HG02852 (cell line): ENCODE measurements around the gene ZNF598.
A peak's percentile ranks its signal among the peaks of the same experiment; 100 is the strongest.
"Not testable (repeated sequence)": the region's sequence is repeated elsewhere in the genome, so short reads cannot be mapped to it uniquely, and the experiment has no call there.

Source experiments
- ATAC-seq: cut with Tn5 transposase; IDR thresholded peaks from one replicate; pipeline ENCODE4 v1.9.1; 2021; ENCODE audit warnings: mild to moderate bottlenecking, moderate library complexity; ENCODE audit not compliant: unreplicated experiment

Gene ZNF598

DNA sequence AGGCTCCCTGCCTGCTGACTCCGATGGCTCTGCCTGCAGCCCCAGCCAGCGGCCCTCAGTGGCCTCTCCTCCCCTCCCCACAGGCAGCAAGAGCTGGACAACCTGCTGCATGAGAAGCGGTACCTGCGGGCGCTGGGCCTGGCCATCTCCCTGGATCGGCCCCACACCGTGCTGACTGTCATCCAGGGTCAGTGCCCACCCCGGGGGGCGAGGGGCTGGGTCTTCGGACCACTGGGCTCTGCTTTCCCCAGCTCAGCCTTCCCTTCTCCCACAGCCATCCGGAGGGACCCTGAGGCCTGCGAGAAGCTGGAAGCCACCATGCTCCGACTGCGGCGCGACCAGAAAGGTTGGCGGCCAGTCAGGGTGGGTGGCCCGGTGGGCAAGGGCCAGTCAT, 31.7 kb downstream of the ZNF598 start:
- no peak for ATAC-seq

DNA sequence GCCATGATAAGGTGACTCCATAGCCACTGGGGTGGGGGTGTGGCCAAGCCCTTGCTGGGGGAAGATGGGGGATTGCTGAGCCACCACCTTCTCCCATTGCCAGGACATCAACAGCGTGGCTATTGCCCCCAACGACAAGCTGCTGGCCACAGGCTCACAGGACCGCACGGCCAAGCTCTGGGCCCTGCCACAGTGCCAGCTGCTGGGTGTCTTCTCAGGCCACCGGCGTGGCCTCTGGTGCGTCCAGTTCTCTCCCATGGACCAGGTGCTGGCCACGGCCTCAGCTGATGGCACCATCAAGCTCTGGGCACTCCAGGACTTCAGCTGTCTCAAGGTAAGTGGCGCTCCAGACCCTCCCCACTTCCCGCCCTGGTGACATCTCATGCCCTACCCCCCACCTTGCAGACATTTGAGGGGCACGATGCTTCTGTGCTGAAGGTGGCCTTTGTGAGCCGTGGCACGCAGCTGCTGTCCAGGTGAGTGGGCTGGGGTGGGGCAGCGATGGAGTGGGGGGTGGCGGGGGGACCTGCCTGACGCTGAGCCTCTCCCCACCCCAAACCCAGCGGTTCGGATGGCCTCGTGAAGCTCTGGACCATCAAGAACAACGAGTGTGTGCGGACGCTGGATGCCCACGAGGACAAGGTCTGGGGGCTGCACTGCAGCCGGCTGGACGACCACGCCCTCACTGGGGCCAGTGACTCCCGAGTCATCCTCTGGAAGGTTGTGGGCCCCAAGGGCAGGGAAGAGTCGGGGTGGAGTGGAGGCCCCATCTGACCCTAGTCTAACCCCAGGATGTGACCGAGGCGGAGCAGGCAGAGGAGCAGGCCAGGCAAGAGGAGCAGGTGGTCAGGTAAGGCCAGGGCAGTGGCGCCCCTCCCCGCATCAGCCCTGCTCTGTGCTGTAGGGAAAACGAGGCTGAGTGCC, 32.4 kb downstream of the ZNF598 start:
- ATAC-seq = no peak

DNA sequence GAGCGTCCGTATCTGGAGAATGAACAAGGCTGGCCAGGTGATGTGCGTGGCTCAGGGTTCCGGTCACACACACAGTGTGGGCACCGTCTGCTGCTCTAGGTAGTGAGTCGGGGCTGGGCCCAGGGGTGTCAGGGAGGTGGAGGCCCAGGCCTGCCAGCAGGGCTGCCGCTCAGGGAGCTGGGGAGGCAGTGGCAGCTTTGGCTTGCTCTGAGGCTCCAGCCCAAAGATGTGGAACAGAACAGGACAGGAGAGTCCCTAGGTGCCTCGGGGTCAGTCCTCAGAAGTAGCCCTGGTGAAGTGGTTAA, 33.5 kb downstream of the ZNF598 start:
- no peak for ATAC-seq

DNA sequence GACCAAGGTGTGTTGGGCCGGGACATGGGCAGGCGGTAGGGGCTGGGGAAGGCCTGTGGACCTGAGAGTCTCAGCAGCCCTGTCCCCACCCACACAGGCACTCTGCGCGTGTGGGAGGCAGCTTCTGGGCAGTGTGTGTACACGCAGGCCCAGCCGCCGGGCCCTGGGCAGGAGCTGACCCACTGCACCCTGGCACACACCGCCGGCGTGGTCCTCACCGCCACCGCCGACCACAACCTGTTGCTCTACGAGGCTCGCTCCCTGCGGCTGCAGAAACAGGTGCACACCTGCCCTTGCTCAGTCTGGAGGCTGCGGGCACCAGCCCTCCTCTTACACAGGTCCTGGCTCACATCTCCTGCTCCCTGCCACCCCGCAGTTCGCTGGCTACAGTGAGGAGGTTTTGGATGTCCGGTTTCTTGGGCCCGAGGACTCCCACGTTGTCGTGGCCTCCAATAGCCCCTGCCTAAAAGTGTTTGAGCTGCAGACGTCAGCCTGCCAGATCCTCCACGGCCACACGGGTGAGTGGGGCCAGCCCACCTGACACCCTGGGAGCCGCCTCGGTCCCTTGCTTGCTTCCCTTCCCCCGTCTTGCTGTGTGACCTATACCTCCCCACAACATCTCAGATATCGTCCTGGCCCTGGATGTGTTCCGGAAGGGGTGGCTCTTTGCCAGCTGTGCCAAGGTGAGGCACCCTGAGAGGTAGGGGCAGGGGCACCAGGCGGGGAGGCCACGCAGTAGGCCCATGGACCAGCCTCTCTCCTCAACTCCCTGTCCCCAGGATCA, 34.0 kb downstream of the ZNF598 start:
- no peak for ATAC-seq

DNA sequence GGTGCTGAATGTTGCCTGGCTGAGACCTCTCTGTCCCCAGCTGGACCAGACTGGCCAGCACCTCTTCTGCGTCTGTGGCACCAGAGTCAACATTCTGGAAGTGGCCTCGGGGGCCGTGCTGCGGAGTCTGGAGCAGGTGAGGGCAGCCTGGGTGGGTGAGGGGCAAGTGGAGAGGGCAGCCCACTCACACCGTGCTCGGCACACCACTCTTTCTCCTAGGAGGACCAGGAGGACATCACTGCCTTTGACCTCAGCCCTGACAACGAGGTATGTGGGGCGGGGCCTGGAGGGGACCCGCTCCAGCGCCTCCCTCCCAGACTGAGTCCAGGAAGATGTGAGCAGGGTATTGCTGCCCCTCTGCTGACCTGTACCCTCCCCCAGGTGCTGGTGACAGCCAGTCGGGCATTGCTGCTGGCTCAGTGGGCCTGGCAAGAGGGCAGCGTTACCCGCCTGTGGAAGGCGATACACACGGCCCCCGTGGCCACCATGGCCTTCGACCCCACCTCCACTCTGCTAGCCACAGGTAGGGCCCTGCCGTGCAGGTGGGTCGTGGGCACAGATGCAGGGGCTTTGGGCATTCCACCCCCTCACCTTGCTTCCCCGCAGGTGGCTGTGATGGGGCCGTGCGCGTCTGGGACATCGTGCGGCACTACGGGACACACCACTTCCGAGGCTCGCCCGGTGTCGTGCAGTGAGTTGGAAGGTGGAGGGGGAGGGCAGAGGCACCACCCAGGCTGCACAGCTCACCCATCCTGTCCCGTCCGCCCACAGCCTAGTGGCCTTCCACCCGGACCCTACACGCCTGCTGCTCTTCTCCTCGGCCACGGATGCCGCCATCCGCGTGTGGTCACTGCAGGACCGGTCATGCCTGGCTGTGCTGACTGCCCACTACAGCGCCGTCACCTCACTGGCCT, 35.2 kb downstream of the ZNF598 start:
- no peak for ATAC-seq

DNA sequence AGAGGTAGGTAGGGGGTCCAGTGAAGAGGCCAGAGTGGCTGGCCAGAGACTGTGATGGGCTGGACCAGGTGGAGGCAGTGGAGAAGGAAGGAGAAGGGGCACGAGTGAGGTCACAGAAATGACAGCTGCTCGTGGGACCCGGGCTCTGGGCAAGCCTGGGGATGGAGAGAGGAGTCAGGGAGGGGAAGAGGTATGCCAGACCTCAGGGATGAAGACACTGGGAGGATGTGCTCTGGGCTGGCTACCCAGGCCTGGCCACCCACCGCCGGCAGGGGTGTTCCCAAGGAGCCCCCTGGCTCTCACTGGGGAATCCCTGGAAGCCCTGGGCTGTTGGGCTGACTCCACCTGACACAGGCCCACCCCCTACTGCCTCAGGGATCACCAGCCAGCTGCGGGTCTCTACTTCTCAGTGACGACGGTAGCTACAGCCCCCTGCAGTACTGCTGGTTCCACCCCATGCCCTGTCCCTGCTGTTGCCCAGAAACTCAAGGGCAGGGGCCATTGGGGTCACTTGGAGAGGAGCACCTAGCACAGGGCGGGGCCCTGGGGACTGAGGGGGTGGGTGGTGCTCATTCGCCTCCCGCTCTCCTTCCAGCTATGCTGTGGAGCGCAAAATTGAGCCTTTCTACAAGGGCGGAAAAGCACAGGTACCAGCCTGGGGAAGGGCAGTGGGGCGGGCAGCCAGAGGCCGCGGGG, 36.0 kb downstream of the ZNF598 start:
- ATAC-seq = no peak

DNA sequence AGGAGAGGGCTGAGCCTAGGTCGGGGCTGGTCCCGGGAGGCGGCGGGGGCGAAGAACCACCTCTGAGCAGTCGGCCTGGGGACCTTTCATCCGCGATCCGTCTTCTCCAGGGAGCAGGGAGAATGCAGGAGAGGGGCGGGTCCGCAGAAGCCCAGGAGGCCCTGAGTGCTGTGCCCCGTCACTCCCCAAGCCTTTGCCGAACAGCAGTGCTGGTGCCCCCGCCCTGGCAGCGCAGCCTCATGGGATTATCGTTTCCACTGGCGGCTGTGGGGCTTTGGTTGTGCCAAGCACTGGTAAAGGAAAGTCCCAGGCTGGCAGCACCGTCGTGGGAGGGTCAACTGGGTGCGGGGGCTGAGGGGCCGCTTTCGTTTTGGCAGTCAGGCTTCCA, 37.1 kb downstream of the ZNF598 start:
- no peak for ATAC-seq

DNA sequence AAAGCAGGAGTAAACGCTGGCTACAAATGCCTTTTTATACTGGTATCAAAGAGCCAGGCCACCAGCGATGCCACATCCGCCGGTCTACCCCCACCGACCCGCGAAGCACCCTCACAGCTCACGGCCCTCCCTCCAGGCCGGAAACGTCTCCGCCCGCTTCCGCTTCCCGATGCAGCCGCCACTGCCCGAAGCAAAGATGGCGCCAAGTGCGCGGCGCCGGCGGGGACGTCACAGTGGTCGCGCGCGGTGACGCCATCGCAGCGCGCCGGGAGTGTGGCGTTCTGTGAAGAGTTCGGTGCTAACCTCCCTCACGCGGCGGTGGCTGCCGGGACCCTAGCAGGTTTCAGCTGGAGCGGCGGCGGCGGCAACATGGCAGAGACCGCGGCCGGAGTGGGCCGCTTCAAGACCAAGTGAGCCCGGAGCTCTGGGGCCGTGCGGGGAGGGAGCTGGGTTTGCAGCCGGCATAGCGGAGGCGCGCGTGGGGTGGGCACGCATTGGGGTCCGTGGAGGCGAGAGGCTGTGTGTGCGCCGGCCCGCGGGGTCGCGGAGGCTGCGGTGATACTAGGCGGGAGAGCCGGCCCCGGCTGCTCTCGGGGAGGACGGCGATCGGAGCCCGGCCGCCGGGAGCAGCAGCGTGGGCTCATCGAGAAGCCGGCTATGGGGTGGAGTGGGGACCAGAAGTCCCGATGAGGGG, 37.7 kb downstream of the ZNF598 start, which contains the start of gene TBL3:
TBL3 (plus strand) TSS at position 258 of the 694 bp plus-strand sequence; CDS start at position 370, 112 bp downstream.
- ATAC-seq = peak; percentile 77

DNA sequence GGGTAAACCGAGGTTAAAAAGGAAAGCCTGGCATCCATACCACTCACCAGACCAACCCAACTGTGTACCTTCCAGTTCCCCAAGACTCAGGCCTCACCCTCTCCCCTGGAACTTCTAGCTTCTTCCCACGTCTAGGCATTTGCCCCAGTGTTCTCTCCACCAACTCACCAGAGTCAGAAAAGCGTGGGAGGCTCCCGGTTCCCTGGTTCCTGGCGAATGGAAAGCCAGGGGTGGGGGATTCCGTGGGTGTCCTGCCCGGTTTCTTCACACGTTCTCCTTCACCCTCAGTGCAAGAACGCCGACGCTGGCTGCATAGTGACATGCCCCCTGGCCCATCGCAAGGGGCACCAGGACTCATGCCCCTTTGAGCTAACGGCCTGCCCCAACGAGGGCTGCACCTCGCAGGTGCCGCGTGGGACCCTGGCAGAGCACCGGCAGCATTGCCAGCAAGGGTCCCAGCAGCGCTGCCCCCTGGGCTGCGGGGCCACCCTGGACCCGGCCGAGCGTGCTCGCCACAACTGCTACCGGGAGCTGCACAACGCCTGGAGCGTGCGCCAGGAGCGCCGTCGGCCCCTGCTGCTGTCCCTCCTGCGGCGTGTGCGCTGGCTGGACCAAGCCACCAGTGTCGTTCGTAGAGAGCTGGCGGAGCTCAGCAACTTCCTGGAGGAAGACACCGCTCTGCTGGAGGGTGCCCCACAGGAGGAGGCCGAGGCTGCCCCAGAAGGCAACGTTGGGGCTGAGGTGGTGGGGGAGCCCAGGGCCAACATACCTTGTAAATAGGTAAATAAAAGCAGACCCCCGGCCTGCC, 41.3 kb downstream of the ZNF598 start:
- ATAC-seq = no peak

DNA sequence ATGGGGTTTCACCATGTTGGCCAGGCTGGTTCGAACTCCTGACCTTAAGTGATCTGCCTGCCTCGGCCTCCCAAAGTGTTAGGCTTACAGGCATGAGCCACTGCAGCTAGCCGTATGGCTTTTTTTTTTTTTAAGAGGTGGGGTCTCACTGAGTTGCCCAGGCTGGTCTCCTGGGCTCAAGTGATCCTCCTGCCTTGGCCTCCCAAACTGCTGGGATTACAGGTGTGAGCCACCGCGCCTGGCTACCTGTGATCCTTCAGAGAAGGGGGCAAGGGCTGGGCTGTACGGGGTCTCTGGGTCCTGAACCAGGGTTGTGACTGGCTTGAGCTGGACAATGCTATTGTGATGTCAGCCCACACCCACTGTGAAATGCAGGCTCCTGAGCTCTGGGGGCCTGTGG, 43.2 kb downstream of the ZNF598 start, which contains the start of gene RNF151:
RNF151 (plus strand) TSS at position 397 of the 400 bp plus-strand sequence. CDS start 26 bp downstream, outside the sequence.
- ATAC-seq = no peak

DNA sequence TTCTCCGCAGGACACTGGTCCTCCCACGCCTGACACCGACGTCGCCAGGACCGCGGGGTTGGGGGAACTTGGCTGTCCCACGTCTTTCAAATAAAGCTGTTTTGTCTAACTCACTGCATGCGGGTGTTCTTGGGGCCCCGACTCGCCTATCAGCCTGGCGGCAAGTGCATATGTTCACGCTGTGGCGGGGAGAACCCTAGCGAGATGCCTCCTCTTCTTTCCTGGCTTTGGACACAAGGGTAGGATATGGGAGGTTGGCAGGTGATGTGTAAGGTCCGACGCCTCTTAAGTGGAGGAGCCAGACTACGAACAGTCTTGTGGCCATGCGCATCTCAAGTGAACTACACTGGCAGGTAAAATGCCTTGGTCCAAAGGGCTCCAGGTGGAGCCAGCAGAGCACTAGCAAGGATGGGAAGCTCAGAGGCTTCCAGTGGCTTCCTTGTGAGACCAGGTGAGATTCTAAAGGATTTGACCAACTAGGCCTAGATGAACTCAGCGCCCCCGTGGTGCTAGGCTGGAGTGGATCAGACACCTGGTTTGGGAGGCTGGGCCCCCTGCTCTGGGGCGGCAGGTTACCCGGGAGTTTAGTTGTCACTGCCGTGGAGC, 44.1 kb downstream of the ZNF598 start:
- ATAC-seq = no peak

DNA sequence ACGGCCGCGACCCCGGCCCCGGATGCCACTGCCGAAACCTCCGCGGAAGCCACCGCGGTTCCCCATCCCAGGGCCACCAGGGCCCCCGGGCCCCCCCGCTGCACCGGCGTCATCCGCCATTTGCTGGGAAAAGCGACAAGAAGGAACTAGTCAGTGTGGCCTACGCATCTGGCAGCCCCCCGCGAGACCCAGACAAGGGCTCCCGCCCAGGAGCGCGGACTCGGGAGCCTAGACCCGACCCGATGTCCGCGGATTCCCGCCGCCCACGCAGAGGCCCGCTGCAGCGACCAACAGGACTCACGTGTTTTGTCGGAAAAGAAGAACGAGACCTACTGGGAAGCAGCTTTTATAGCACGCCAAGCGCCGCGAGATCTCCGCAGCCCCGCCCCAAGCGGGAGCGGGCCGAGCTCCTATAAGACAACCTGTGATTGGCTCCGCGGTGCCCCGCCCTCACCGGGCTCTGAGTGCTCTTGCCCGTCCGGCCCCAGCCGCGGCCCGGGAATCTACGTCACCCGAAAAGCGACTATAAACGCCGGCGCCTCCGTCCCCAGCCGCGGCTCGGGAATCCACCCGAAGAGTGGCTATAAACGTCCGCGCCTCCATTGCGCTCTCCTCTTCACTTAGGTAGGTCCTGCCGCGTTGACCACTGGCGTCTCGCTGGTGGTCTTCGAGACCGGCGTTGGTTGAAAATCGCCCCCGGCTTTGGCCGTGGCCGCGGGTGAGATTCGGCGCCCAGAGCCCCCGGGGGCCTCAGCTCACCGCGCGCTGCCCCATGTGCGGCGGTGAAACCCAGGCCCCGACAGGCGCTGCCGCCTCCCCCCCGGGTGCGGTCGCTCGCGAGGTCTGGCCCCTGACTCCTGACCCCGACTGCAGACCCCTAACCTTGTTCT, 44.9 kb downstream of the ZNF598 start, which contains the start of gene RPS2:
RPS2 (minus strand) TSS at position 321 of the 890 bp plus-strand sequence; CDS start at position 120, 201 bp downstream.
- ATAC-seq = peak; percentile 79

DNA sequence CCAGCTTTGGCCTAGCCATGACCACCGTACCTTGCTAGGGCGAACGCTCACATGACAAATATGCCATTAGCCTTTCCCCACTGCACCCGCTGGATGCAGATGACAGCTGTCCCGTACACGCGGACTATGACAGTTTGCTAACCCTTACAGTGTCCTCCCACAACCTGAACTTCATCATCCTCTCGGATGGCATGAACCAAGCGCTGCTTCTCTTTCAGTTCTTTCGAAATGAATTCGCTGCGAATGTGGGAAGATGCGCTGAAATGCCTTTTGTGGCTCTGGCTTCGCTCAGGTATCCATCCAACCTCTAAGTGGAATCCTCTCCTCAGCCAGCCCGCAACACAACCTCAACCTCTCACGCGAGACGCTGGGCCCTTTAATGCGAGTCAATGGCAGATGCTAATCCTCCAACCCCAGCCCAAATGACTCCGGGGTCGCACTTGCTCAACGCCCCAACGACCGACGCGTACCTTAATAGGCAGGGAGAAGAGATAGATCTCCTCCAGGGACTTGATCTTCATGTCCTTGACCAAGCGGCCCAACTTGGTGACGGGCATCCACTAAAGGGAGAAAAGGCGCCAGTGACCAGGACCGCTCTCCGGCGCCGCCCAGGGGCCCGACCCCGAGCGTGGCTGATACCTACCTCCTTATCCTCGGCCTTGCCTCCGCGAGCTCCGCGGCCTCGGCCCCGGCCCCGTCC, 45.7 kb downstream of the ZNF598 start:
- peak; percentile 5 for ATAC-seq

DNA sequence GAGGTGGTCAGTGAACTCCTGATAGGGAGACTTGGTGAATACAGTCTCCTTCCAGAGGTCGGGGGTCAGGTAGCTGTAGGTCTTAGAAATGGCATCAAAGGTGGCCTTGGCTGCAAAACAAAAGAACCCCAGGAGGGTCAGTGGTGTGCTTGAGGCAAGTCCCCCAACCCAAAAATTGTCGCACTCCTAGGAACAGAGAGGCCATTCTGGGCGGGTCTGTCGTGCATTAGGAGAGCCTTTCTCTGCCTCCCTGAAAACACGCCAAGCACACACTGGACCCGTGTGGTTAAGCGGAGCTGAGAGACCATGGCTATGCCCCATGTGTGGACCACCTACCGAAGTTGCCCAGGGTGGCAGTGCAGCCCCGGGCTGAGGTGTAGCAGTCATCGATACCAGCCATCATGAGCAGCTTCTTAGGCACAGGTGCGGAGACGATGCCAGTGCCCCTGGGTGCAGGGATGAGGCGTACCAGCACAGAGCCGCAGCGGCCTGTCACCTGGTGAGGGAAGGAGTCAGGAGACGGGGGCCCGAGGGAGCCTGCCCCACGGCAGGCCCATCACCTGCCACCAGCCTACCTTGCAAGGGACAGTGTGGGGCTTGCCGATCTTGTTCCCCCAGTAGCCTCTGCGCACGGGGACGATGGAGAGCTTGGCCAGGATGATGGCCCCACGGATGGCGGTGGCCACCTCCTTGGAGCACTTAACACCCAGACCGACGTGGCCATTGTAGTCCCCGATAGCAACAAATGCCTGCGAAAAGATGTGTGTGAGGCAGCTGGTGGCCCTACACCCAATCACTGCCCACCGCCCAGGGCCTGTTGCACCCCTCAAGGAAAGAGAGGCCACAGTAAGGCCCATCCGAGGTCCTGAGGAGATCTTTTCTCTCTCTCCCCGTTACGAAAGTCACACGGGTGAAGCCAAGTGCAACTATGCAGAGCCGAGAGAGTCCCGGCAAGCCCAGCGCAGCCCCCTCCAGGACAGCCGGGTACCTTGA, 47.2 kb downstream of the ZNF598 start:
- not testable (repeated sequence) for ATAC-seq

DNA sequence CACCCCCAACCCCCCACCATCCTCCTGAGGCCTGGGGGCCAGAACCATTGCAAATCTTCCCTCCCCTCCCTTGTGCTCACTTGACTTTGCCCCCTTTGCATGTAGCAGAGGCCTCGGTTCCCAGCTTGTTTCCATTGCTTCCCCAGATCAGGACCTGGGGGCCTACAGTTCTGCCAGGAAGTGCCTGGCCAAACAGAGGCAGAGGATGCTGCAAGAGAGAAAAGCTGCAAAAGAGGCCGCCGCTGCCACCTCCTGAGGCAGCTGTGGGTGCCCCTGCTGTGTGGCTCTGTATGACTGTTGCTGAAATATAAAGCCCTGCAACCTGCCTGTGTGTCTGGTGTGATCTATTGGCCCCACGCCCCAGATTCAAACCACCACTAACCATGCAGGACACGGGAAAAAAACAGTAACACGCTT, 48.0 kb downstream of the ZNF598 start:
- ATAC-seq = no peak
